T-cell (primary cell): ENCODE measurements around the gene PTPRO. TPM values are rescaled to one million over a fixed set of nuclear protein-coding genes. Genes with fewer than 3 reads are reported as not detected.

Source experiments
- ATAC-seq, 4 experiments: fragments of 200-7000 bp in 3 of 4; fragments of 150-1000 bp in 1 of 4; cut with Tn5 transposase; replicated peaks in 1 of 4; 1 replicate in 3 of 4; 2 replicates in 1 of 4; pipeline ENCODE4 v1.10.0; 2021; ENCODE audit warnings: moderate library complexity in 3 of 4, mild to moderate bottlenecking in 2 of 4, moderate number of reproducible peaks in 1 of 4
- CTCF ChIA-PET, 2 donors: fragments of 300-600 bp; sonication (Branson Sonifier 250); formaldehyde crosslinking; loops; one replicate each; lab custom pipeline; 2022; ENCODE audit warnings: antibody characterized with exemption in 2 of 2; lab: Charles Lee
- POLR2A ChIA-PET, 2 donors: fragments of 300-600 bp; sonication (Branson Sonifier 250); formaldehyde crosslinking; loops; one replicate each; lab custom pipeline; 2022; ENCODE audit warnings: antibody characterized with exemption in 2 of 2; lab: Charles Lee
- DNase-seq, 35 experiments: peaks; one replicate each; pipeline versions ENCODE4 v3.0.0 to v3.0.0-alpha.2; 2013 to 2023
- H3K27ac ChIP-seq: one replicate; pipeline ENCODE4 v1.5.1; 2013; ENCODE audit warnings: low read length
- H3K27me3 ChIP-seq, 2 experiments: replicated peaks in 1 of 2; 1 replicate in 1 of 2; 2 replicates in 1 of 2; pipeline versions ENCODE4 v1.6.1 to v1.7.0; 2013; ENCODE audit warnings: low read length in 1 of 2, mixed read lengths in 1 of 2; ENCODE audit not compliant: control insufficient read depth in 2 of 2, insufficient read depth in 2 of 2; ENCODE audit errors: extremely low read depth in 1 of 2
- H3K36me3 ChIP-seq, 2 donors: 1 replicate in 1 of 2; 2 replicates in 1 of 2; pipeline versions ENCODE4 v1.6.1 to v1.7.0; 2013; ENCODE audit warnings: low read length in 1 of 2; ENCODE audit not compliant: control insufficient read depth in 2 of 2, insufficient read depth in 1 of 2; ENCODE audit errors: extremely low read depth in 1 of 2
- H3K4me1 ChIP-seq, 2 experiments: 1 replicate in 1 of 2; 2 replicates in 1 of 2; pipeline versions ENCODE4 v1.6.1 to v1.7.0; 2013; ENCODE audit warnings: low read length in 2 of 2, mixed read lengths in 1 of 2; ENCODE audit not compliant: insufficient read depth in 2 of 2, control insufficient read depth in 1 of 2; ENCODE audit errors: extremely low read depth in 1 of 2
- H3K4me3 ChIP-seq, 2 donors: 1 replicate in 1 of 2; 2 replicates in 1 of 2; pipeline versions ENCODE4 v1.5.1 to v1.7.0; 2013; ENCODE audit warnings: mild to moderate bottlenecking in 2 of 2, low read length in 1 of 2, moderate library complexity in 1 of 2; ENCODE audit not compliant: control insufficient read depth in 1 of 2; ENCODE audit errors: extremely low read depth in 1 of 2
- H3K9me3 ChIP-seq: 2 replicates; pipeline ENCODE4 v1.7.0; 2013
- H3K27ac Mint-ChIP-seq, 2 donors: one replicate each; pipeline ENCODE4 v1.8.0; 2020 to 2021; ENCODE audit warnings: mild to moderate bottlenecking in 2 of 2, mixed read lengths in 2 of 2
- H3K27me3 Mint-ChIP-seq, 2 donors: one replicate each; pipeline ENCODE4 v1.8.0; 2021 to 2022; ENCODE audit warnings: mixed read lengths in 2 of 2
- H3K36me3 Mint-ChIP-seq: one replicate; pipeline ENCODE4 v1.8.0; 2021; ENCODE audit warnings: mixed read lengths
- H3K4me1 Mint-ChIP-seq, 3 donors: one replicate each; pipeline ENCODE4 v1.8.0; 2020 to 2022; ENCODE audit warnings: mixed read lengths in 3 of 3, mild to moderate bottlenecking in 1 of 3
- H3K4me3 Mint-ChIP-seq, 3 donors: one replicate each; pipeline ENCODE4 v1.8.0; 2020 to 2022; ENCODE audit warnings: mild to moderate bottlenecking in 3 of 3, mixed read lengths in 3 of 3, moderate library complexity in 3 of 3
- H3K9me3 Mint-ChIP-seq, 3 donors: one replicate each; pipeline ENCODE4 v1.8.0; 2020 to 2022; ENCODE audit warnings: mixed read lengths in 3 of 3
- WGBS: methylation state at CpG from one replicate; pipeline ENCODE4 v1.1.5; 2013; ENCODE audit warnings: missing lambda C conversion rate; ENCODE audit not compliant: insufficient coverage; 5-methylcytosine and 5-hydroxymethylcytosine counted together
- total RNA-seq, 35 experiments: library from RNA in 6 of 35; stranded (reverse) in 6 of 35; fragments of 120-200 nt in 1 of 35; gene quantifications; one replicate each; pipeline versions ENCODE4 v1.2.1 to v1.2.4 and lab custom pipeline; 2013 to 2026

Gene PTPRO
- total RNA-seq, 5 donors from 2014 or later (not counting 1 experiment from before 2014, with no cell fraction given), result 1.1 to 11.5 (median 6.3) TPM

GRCh38 chr12:15356951-15357364 lies 34.6 kb downstream of the PTPRO start:
- Mint-ChIP-seq H3K4me1 (no peaks in the 10 kb centered on the region), H3K9me3 (no peaks in the 10 kb centered on the region), H3K4me3 (no peak overlapping the region), H3K27me3 (peaks cover 2 to 6% of the 10 kb centered on the region in 2 donors), H3K27ac (no peak overlapping the region), H3K36me3 (no peaks in the 10 kb centered on the region)
- ChIA-PET CTCF (no interaction called here), POLR2A (no interaction called here)
- Histone ChIP-seq H3K4me3 (no peak overlapping the region), H3K9me3 (no peaks in the 10 kb centered on the region), H3K4me1 (no peaks in the 10 kb centered on the region), H3K27me3 (no peaks in the 10 kb centered on the region), H3K36me3 (no peaks in the 10 kb centered on the region), H3K27ac (no peak overlapping the region)
- WGBS, result no CpG with 5 or more reads among the region's 3 CpGs
- DNase-seq (no peak), ATAC-seq (no peak)

- ATAC-seq, result no peak
- Histone ChIP-seq H3K4me3 (no peak overlapping the region), H3K27me3 (peaks cover 0 to 2% of the 10 kb centered on the region in 2 experiments), H3K9me3 (no peaks in the 10 kb centered on the region), H3K4me1 (no peaks in the 10 kb centered on the region), H3K36me3 (no peaks in the 10 kb centered on the region), H3K27ac (no peak overlapping the region)
- Mint-ChIP-seq H3K27me3 (peaks cover 8% of the 10 kb centered on the region in 2 donors), H3K4me3 (no peak overlapping the region), H3K9me3 (no peaks in the 10 kb centered on the region), H3K36me3 (no peaks in the 10 kb centered on the region), H3K4me1 (no peaks in the 10 kb centered on the region), H3K27ac (no peak overlapping the region)
- ChIA-PET POLR2A (no interaction called here), CTCF (no interaction called here)
- 59% methylated on average over 2 of the region's 4 CpGs for WGBS
- no peak for DNase-seq
Measured at GRCh38 chr12:15364221-15365160, 42.2 kb downstream of the PTPRO start.

- Histone ChIP-seq H3K4me1 (no peaks in the 10 kb centered on the region), H3K27ac (no peak overlapping the region), H3K36me3 (no peaks in the 10 kb centered on the region), H3K4me3 (no peak overlapping the region), H3K9me3 (no peaks in the 10 kb centered on the region), H3K27me3 (peaks cover 0 to 2% of the 10 kb centered on the region in 2 experiments)
- H3K4me1 Mint-ChIP-seq, result no peaks in the 10 kb centered on the region
- no peak for DNase-seq
- peaks cover 10 to 13% of the 10 kb centered on the region in 2 donors for H3K27me3 Mint-ChIP-seq
- no peak for ATAC-seq
- WGBS, result 60% methylated on average over 1 of the region's 4 CpGs
- peaks cover 0 to under 1% (median under 1%) of the 10 kb centered on the region in 3 donors for H3K9me3 Mint-ChIP-seq
- no peak overlapping the region for H3K27ac Mint-ChIP-seq
- no peaks in the 10 kb centered on the region for H3K36me3 Mint-ChIP-seq
- H3K4me3 Mint-ChIP-seq, result no peak overlapping the region
- ChIA-PET CTCF (no interaction called here), POLR2A (no interaction called here)
Measured at GRCh38 chr12:15368812-15369211, 46.5 kb downstream of the PTPRO start.

- ChIA-PET POLR2A (interaction anchor here (0.6 to 1.1 kb wide), 2 partner anchors 12 to 1043 kb away, joined by 3 to 4 read pairs; no protein-coding TSS in a partner anchor), CTCF (no interaction called here)
- no peak overlapping the region for H3K27ac Mint-ChIP-seq
- no peaks in the 10 kb centered on the region for H3K4me1 Mint-ChIP-seq
- no peak for DNase-seq
- Histone ChIP-seq H3K36me3 (no peaks in the 10 kb centered on the region), H3K9me3 (peaks cover 2% of the 10 kb centered on the region), H3K4me1 (no peaks in the 10 kb centered on the region), H3K4me3 (no peak overlapping the region), H3K27me3 (no peaks in the 10 kb centered on the region), H3K27ac (no peak overlapping the region)
- no peak overlapping the region for H3K4me3 Mint-ChIP-seq
- H3K27me3 Mint-ChIP-seq, result peaks cover 8 to 16% of the 10 kb centered on the region in 2 donors
- WGBS, result no CpG with 5 or more reads among the region's 2 CpGs
- no peaks in the 10 kb centered on the region for H3K36me3 Mint-ChIP-seq
- peaks cover 9 to 14% (median 12%) of the 10 kb centered on the region in 3 donors for H3K9me3 Mint-ChIP-seq
- no peak for ATAC-seq
Measured at GRCh38 chr12:15372352-15372751, 50.0 kb downstream of the PTPRO start.

- Mint-ChIP-seq H3K4me3 (no peak overlapping the region), H3K36me3 (no peaks in the 10 kb centered on the region), H3K4me1 (no peaks in the 10 kb centered on the region), H3K27me3 (peaks cover 4 to 14% of the 10 kb centered on the region in 2 donors), H3K27ac (no peak overlapping the region), H3K9me3 (no peaks in the 10 kb centered on the region)
- ChIA-PET CTCF (no interaction called here), POLR2A (no interaction called here)
- no peak overlapping the region for H3K4me3 ChIP-seq
- H3K9me3 ChIP-seq, result no peaks in the 10 kb centered on the region
- no peaks in the 10 kb centered on the region for H3K27me3 ChIP-seq
- no peak overlapping the region for H3K27ac ChIP-seq
- WGBS, result no CpG with 5 or more reads among the region's 1 CpG
- H3K4me1 ChIP-seq, result no peaks in the 10 kb centered on the region
- no peak for ATAC-seq
- DNase-seq, result no peak
- H3K36me3 ChIP-seq, result no peaks in the 10 kb centered on the region
Measured at GRCh38 chr12:15387772-15388171, 65.5 kb downstream of the PTPRO start.

- Mint-ChIP-seq H3K36me3 (no peaks in the 10 kb centered on the region), H3K4me1 (no peaks in the 10 kb centered on the region), H3K9me3 (no peaks in the 10 kb centered on the region), H3K4me3 (no peak overlapping the region), H3K27me3 (peaks cover 4 to 14% of the 10 kb centered on the region in 2 donors), H3K27ac (no peak overlapping the region)
- Histone ChIP-seq H3K27ac (no peak overlapping the region), H3K27me3 (no peaks in the 10 kb centered on the region), H3K9me3 (no peaks in the 10 kb centered on the region), H3K36me3 (no peaks in the 10 kb centered on the region), H3K4me3 (no peak overlapping the region), H3K4me1 (no peaks in the 10 kb centered on the region)
- ATAC-seq, result no peak
- POLR2A ChIA-PET, result no interaction called here
- no CpG with 5 or more reads among the region's 1 CpG for WGBS
- DNase-seq, result no peak
- CTCF ChIA-PET, result no interaction called here
Measured at GRCh38 chr12:15389561-15389960, 67.3 kb downstream of the PTPRO start.
